DOHH2 (cell line): ENCODE results near the gene RASGRF1.

Experiments used
- CTCF ChIP-seq: fragments of 200-600 bp; sonication (generic); IDR thresholded peaks from one replicate; pipeline ENCODE4 v1.5.1; 2014; ENCODE audit warnings: antibody characterized with exemption, mild to moderate bottlenecking, low read depth, low read length; ENCODE audit not compliant: poor library complexity, severe bottlenecking
- EZH2phosphoT487 ChIP-seq: fragments of 200-600 bp; sonication (generic); IDR thresholded peaks from 2 replicates; pipeline ENCODE4 v1.6.1; 2017; ENCODE audit warnings: borderline replicate concordance, mild to moderate bottlenecking, antibody characterized with exemption, low read length, moderate library complexity, mixed read lengths

GRCh38 chr15:79065706-79066376 lies 24.7 kb downstream of the RASGRF1 start:
- TF ChIP-seq CTCF = peak; percentile 16
- no peak for TF ChIP-seq EZH2phosphoT487
